H9 (cell line): ENCODE measurements around the gene SBK1. TPM values are rescaled to one million over a fixed set of nuclear protein-coding genes. Genes with fewer than 3 reads are reported as not detected.

Experiments used
- DNase-seq: peaks from one replicate; pipeline ENCODE4 v3.0.0-alpha.2; 2017
- H2AFZ ChIP-seq: one replicate; pipeline ENCODE4 v1.6.1; 2013; ENCODE audit warnings: mild to moderate bottlenecking, low read length, control low read depth, moderate library complexity
- H2AK5ac ChIP-seq: 2 replicates; pipeline ENCODE4 v1.6.1; 2013; ENCODE audit warnings: low read length, control low read depth, mixed read lengths; ENCODE audit not compliant: insufficient read length
- H2BK120ac ChIP-seq: one replicate; pipeline ENCODE4 v1.6.1; 2013; ENCODE audit warnings: low read depth, mild to moderate bottlenecking, low read length, control low read depth, inconsistent platforms; ENCODE audit not compliant: poor library complexity, severe bottlenecking
- H2BK12ac ChIP-seq: 2 replicates; pipeline ENCODE4 v1.6.1; 2013; ENCODE audit warnings: low read length, control low read depth, mixed read lengths, low read depth; ENCODE audit not compliant: insufficient read length
- H2BK15ac ChIP-seq: 2 replicates; pipeline ENCODE4 v1.6.1; 2013; ENCODE audit warnings: low read depth, low read length, control low read depth
- H2BK20ac ChIP-seq: one replicate; pipeline ENCODE4 v1.6.1; 2013; ENCODE audit warnings: low read depth, mild to moderate bottlenecking, low read length, control low read depth, inconsistent platforms; ENCODE audit not compliant: poor library complexity, severe bottlenecking
- H2BK5ac ChIP-seq: 2 replicates; pipeline ENCODE4 v1.6.1; 2013; ENCODE audit warnings: low read length, control low read depth, mixed read lengths; ENCODE audit not compliant: insufficient read length
- H3K14ac ChIP-seq: 2 replicates; pipeline ENCODE4 v1.6.1; 2013; ENCODE audit warnings: low read length, control low read depth; ENCODE audit not compliant: insufficient read depth
- H3K18ac ChIP-seq: 2 replicates; pipeline ENCODE4 v1.6.1; 2013; ENCODE audit warnings: low read depth, mild to moderate bottlenecking, mixed read lengths, low read length, control low read depth; ENCODE audit not compliant: insufficient read length
- H3K23ac ChIP-seq: 2 replicates; pipeline ENCODE4 v1.6.1; 2013; ENCODE audit warnings: low read length, control low read depth, mixed read lengths, low read depth; ENCODE audit not compliant: insufficient read length
- H3K23me2 ChIP-seq: 2 replicates; pipeline ENCODE4 v1.6.1; 2013; ENCODE audit warnings: low read depth, mild to moderate bottlenecking, mixed read lengths, low read length, control low read depth; ENCODE audit not compliant: insufficient read length, poor library complexity, severe bottlenecking
- H3K27ac ChIP-seq: 2 replicates; pipeline ENCODE4 v1.5.1; 2013; ENCODE audit warnings: low read length, control low read depth, mixed read lengths, low read depth; ENCODE audit not compliant: insufficient read length
- H3K27me3 ChIP-seq: 2 replicates; pipeline ENCODE4 v1.6.1; 2013; ENCODE audit warnings: low read length, control low read depth, inconsistent platforms; ENCODE audit not compliant: insufficient read depth
- H3K4ac ChIP-seq: 2 replicates; pipeline ENCODE4 v1.6.1; 2013; ENCODE audit warnings: low read depth, mild to moderate bottlenecking, control low read depth, inconsistent platforms, low read length, moderate library complexity
- H3K4me1 ChIP-seq: 2 replicates; pipeline ENCODE4 v1.6.1; 2013; ENCODE audit warnings: low read length, control low read depth, inconsistent platforms; ENCODE audit not compliant: insufficient read depth
- H3K4me2 ChIP-seq: 2 replicates; pipeline ENCODE4 v1.6.1; 2013; ENCODE audit warnings: low read length, control low read depth, mixed read lengths; ENCODE audit not compliant: insufficient read length, insufficient read depth
- H3K56ac ChIP-seq: 2 replicates; pipeline ENCODE4 v1.6.1; 2013; ENCODE audit warnings: low read depth, mild to moderate bottlenecking, mixed read lengths, low read length, control low read depth; ENCODE audit not compliant: insufficient read length
- H3K79me1 ChIP-seq: 2 replicates; pipeline ENCODE4 v1.6.1; 2013; ENCODE audit warnings: low read depth, mild to moderate bottlenecking, moderate library complexity, low read length, control low read depth, inconsistent platforms; ENCODE audit not compliant: insufficient read depth, poor library complexity, severe bottlenecking
- H3K79me2 ChIP-seq: 2 replicates; pipeline ENCODE4 v1.6.1; 2013; ENCODE audit warnings: low read length, control low read depth, inconsistent platforms; ENCODE audit not compliant: insufficient read depth
- H3K9ac ChIP-seq: 2 replicates; pipeline ENCODE4 v1.6.1; 2013; ENCODE audit warnings: low read length, control low read depth, mixed read lengths; ENCODE audit not compliant: insufficient read length; ENCODE audit errors: extremely low read depth
- H3K9me3 ChIP-seq: one replicate; pipeline ENCODE4 v1.6.1; 2013; ENCODE audit warnings: low read depth, low read length, inconsistent platforms; ENCODE audit not compliant: control insufficient read depth
- H3T11ph ChIP-seq: one replicate; pipeline ENCODE4 v1.6.1; 2013; ENCODE audit warnings: mild to moderate bottlenecking, low read length, control low read depth, inconsistent platforms
- H4K20me1 ChIP-seq: one replicate; pipeline ENCODE4 v1.6.1; 2013; ENCODE audit not compliant: control insufficient read depth, insufficient read length, insufficient read depth
- H4K5ac ChIP-seq: 2 replicates; pipeline ENCODE4 v1.6.1; 2013; ENCODE audit warnings: low read depth, mild to moderate bottlenecking, mixed read lengths, low read length, control low read depth; ENCODE audit not compliant: insufficient read length
- H4K8ac ChIP-seq: replicated peaks from 2 replicates; pipeline ENCODE4 v1.6.1; 2013; ENCODE audit warnings: low read length, control low read depth, mixed read lengths, low read depth; ENCODE audit not compliant: insufficient read length
- H4K91ac ChIP-seq: 2 replicates; pipeline ENCODE4 v1.6.1; 2013; ENCODE audit warnings: low read depth, mild to moderate bottlenecking, moderate library complexity, mixed read lengths, low read length, control low read depth; ENCODE audit not compliant: insufficient read length
- H3K27ac Mint-ChIP-seq, 3 experiments: 2 replicates in 2 of 3; 3 replicates in 1 of 3; pipeline ENCODE4 v1.8.0; 2020 to 2021; ENCODE audit warnings: mixed read lengths in 3 of 3, mild to moderate bottlenecking in 1 of 3, moderate library complexity in 1 of 3
- H3K27me3 Mint-ChIP-seq: 2 replicates; pipeline ENCODE4 v1.8.0; 2021; ENCODE audit warnings: low read depth, mild to moderate bottlenecking, moderate library complexity, mixed read lengths
- H3K36me3 Mint-ChIP-seq, 3 experiments: 2 replicates in 2 of 3; 3 replicates in 1 of 3; pipeline ENCODE4 v1.8.0; 2020 to 2021; ENCODE audit warnings: low read depth in 3 of 3, mixed read lengths in 3 of 3; ENCODE audit not compliant: insufficient read depth in 1 of 3
- H3K4me1 Mint-ChIP-seq, 2 experiments: 2 replicates each; pipeline ENCODE4 v1.8.0; 2020; ENCODE audit warnings: mixed read lengths in 2 of 2
- H3K4me3 Mint-ChIP-seq, 2 experiments: 2 replicates in 1 of 2; 3 replicates in 1 of 2; pipeline ENCODE4 v1.8.0; 2020 to 2021; ENCODE audit warnings: mild to moderate bottlenecking in 2 of 2, mixed read lengths in 2 of 2, moderate library complexity in 1 of 2
- H3K9me3 Mint-ChIP-seq, 2 experiments: 2 replicates in 1 of 2; 3 replicates in 1 of 2; pipeline ENCODE4 v1.8.0; 2020; ENCODE audit warnings: mild to moderate bottlenecking in 2 of 2, mixed read lengths in 2 of 2, moderate library complexity in 1 of 2
- CTCF ChIP-seq: fragments of 200-600 bp; sonication (generic); conservative IDR thresholded peaks from 3 replicates; pipeline ENCODE4 v1.8.0; 2021; ENCODE audit warnings: antibody characterized with exemption, mild to moderate bottlenecking
- WGBS: extraction: QIAGEN DNeasy Blood & Tissue Kit; methylation state at CpG from one replicate; pipeline ENCODE4 v1.1.7; 2013; ENCODE audit warnings: missing lambda C conversion rate, low lambda C conversion rate, mixed read lengths; ENCODE audit not compliant: insufficient read length; ENCODE audit errors: extremely low coverage; 5-methylcytosine and 5-hydroxymethylcytosine counted together
- total RNA-seq: library from RNA; stranded (reverse); gene quantifications from 2 replicates; pipeline ENCODE4 v1.2.1, GENCODE V29; 2021

SBK1 gene
- total RNA-seq, 1 experiment from 2014 or later = 65.5 TPM

GRCh38 chr16:28255838-28256237, 36.5 kb upstream of the SBK1 start:
- TF ChIP-seq CTCF = no peak
- Histone ChIP-seq H2BK20ac (no peak overlapping the region), H2AK5ac (no peak overlapping the region), H3K27me3 (peaks cover 2% of the 10 kb centered on the region; the same call in 1 of the 2 replicates), H3K23me2 (no peaks in the 10 kb centered on the region), H4K5ac (no peak overlapping the region), H3K79me2 (no peaks in the 10 kb centered on the region), H3K18ac (no peak overlapping the region), H4K20me1 (no peaks in the 10 kb centered on the region), H3K79me1 (no peaks in the 10 kb centered on the region), H3K56ac (no peak overlapping the region), H3K23ac (no peak overlapping the region), H3K4ac (no peak overlapping the region), H3K9ac (no peak overlapping the region), H4K91ac (no peak overlapping the region), H2AFZ (no peak overlapping the region), H2BK5ac (no peak overlapping the region), H3K27ac (no peak overlapping the region), H2BK12ac (no peak overlapping the region), H3K9me3 (no peaks in the 10 kb centered on the region), H2BK15ac (no peak overlapping the region), H2BK120ac (no peak overlapping the region), H4K8ac (no peak overlapping the region), H3K4me1 (peaks cover 4% of the 10 kb centered on the region; the same call in 1 of the 2 replicates), H3T11ph (no peak overlapping the region), H3K4me2 (no peak overlapping the region), H3K14ac (0 out of 2 replicates have a peak overlapping the region, but pooled peaks have one; percentile 69)
- DNase-seq = no peak
- Mint-ChIP-seq H3K9me3 (peaks cover 2% of the 10 kb centered on the region in 2 experiments; a peak in 2 of 5 replicates), H3K4me1 (peaks cover 25 to 49% of the 10 kb centered on the region in 2 experiments), H3K4me3 (no peak overlapping the region), H3K27me3 (peaks cover 3% of the 10 kb centered on the region), H3K27ac (no peak overlapping the region), H3K36me3 (no peaks in the 10 kb centered on the region; a peak in 1 of 7 replicates)
- no CpG with 5 or more reads among the region's 12 CpGs for WGBS
